ENCODE measurements around the gene EIF2S1. TPM values are rescaled to one million over a fixed set of nuclear protein-coding genes. Genes with fewer than 3 reads are reported as not detected.

Gene EIF2S1
- total RNA-seq, 1 experiment from 2014 or later, result 192 TPM

DNA sequence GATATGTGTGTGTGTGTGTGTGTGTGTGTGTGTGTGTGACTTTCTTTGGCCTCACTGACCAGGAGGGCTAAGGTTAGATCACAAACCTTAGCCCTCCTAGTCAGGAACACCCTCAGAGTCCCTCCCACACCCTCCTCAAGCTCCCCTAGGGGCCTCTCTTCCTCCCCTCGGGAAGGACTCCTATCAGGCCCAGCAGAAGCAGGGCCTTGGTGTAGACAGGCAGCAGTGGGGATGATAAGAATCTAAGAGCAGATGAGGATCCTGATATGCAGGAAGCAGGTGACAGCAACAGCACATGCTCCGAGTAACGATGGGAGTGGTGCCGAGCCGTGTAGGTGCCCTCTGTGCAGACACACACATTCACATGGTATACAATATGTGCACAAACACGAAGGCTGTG is 31.1 kb downstream of the EIF2S1 start (continued):
- no peak for TF ChIP-seq REST (IDR thresholded peaks at IDR 0.05; ENCODE audit: low read depth)
- no peak for TF ChIP-seq TCF7L2 (IDR thresholded peaks at IDR 0.05; ENCODE audit: borderline replicate concordance, extremely low read depth, insufficient read depth, insufficient read length)
- no peak for TF ChIP-seq JUND (IDR thresholded peaks at IDR 0.05)
- TF ChIP-seq, protein P1, sequence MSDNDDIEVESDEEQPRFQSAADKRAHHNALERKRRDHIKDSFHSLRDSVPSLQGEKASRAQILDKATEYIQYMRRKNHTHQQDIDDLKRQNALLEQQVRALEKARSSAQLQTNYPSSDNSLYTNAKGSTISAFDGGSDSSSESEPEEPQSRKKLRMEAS (IDR thresholded peaks at IDR 0.05), result no peak
- TF ChIP-seq EZH2 (IDR thresholded peaks at IDR 0.05), result no peak
- TF ChIP-seq SRF (IDR thresholded peaks at IDR 0.05; ENCODE audit: low read depth), result no peak

DNA sequence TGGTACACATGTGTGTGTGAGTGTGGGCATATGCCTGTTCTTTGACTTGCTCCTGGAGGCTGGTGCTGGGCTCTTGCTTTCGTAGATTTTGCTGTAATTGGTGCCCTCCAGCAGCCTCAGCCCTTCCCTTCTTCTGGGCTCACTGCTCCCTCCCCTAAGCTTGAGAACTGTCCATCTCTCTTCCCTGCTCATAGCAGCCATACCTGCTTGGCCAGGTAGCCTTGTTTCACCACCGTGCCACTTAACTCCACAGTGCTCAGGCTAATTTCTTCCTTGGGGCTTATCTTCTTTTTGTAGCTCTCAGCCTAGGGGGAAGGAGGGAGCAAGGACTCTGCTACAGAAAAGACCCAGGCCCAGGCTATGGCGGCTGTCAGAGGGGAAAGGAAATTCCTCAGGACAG is 32.0 kb downstream of the EIF2S1 start:
- ATAC-seq, result no peak
- POLR2A ChIA-PET, result no interaction called here

More for the DNA sequence above, 32.0 kb downstream of the EIF2S1 start:
- no peaks in the 10 kb centered on the region for H3K9me3 ChIP-seq (ENCODE audit: control insufficient read depth in 1 of 2, insufficient read depth in 1 of 2, low read depth in 1 of 2, low read length in 2 of 2)
- H3K27me3 ChIP-seq (ENCODE audit: insufficient read depth, low read length), result no peaks in the 10 kb centered on the region
- no peak for TF ChIP-seq SIN3A (IDR thresholded peaks at IDR 0.05; ENCODE audit: low read depth)
- TF ChIP-seq RAD21 (IDR thresholded peaks at IDR 0.05; ENCODE audit: low read depth), result no peak
- TF ChIP-seq JUND (IDR thresholded peaks at IDR 0.05), result no peak
- TF ChIP-seq SRF (IDR thresholded peaks at IDR 0.05; ENCODE audit: low read depth), result no peak
- TF ChIP-seq CEBPB (IDR thresholded peaks at IDR 0.05; ENCODE audit: low read depth), result no peak
- no peak for TF ChIP-seq CBX3 (IDR thresholded peaks at IDR 0.05; ENCODE audit: low read depth)
- TF ChIP-seq, protein P2, sequence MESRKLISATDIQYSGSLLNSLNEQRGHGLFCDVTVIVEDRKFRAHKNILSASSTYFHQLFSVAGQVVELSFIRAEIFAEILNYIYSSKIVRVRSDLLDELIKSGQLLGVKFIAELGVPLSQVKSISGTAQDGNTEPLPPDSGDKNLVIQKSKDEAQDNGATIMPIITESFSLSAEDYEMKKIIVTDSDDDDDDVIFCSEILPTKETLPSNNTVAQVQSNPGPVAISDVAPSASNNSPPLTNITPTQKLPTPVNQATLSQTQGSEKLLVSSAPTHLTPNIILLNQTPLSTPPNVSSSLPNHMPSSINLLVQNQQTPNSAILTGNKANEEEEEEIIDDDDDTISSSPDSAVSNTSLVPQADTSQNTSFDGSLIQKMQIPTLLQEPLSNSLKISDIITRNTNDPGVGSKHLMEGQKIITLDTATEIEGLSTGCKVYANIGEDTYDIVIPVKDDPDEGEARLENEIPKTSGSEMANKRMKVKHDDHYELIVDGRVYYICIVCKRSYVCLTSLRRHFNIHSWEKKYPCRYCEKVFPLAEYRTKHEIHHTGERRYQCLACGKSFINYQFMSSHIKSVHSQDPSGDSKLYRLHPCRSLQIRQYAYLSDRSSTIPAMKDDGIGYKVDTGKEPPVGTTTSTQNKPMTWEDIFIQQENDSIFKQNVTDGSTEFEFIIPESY (IDR thresholded peaks at IDR 0.05; ENCODE audit: extremely low read depth, insufficient replicate concordance, low read length), result no peak
- no peak for TF ChIP-seq FOSL1 (IDR thresholded peaks at IDR 0.05; ENCODE audit: low read depth)
- TF ChIP-seq SP1 (IDR thresholded peaks at IDR 0.05; ENCODE audit: low read depth), result no peak
- no peak for TF ChIP-seq YY1 (IDR thresholded peaks at IDR 0.05; ENCODE audit: extremely low read depth, insufficient replicate concordance, low read depth, low read length)
- TF ChIP-seq POLR2A (IDR thresholded peaks at IDR 0.05; ENCODE audit: borderline replicate concordance, extremely low read depth, insufficient read depth, insufficient read length), result no peak
- H3K4me3 ChIP-seq (replicated peaks in 1 of 2; ENCODE audit: low read depth in 1 of 2, low read length in 2 of 2), result no peak overlapping the region
- H4K20me1 ChIP-seq (ENCODE audit: insufficient read depth), result no peaks in the 10 kb centered on the region
- H3K4me2 ChIP-seq (ENCODE audit: low read length), result no peak overlapping the region
- RAD21 ChIA-PET (ENCODE audit: low non-redundant PET in 1 of 2, low total read pairs in 2 of 2, uncharacterized antibody in 2 of 2, unreplicated experiment in 2 of 2), result no interaction called here
- H3K79me2 ChIP-seq (ENCODE audit: insufficient read depth, low read length), result no peaks in the 10 kb centered on the region
- CTCF ChIA-PET, result no interaction called here
- peaks cover 33 to 64% of the 10 kb centered on the region in 2 experiments for H3K36me3 ChIP-seq (ENCODE audit: control insufficient read depth in 1 of 2, insufficient read depth in 2 of 2, low read length in 2 of 2)
- peaks cover 0 to 7% of the 10 kb centered on the region in 2 experiments; a peak in 3 of 4 replicates for H3K4me1 ChIP-seq (ENCODE audit: control insufficient read depth in 1 of 2, insufficient read depth in 2 of 2, low read length in 2 of 2)
- DNase-seq (ENCODE audit: low read depth, low spot score), result no peak
- no peak overlapping the region for H3K27ac ChIP-seq (ENCODE audit: low read depth, low read length)
- no peak overlapping the region for H3K9ac ChIP-seq (ENCODE audit: low read length)
- no peak overlapping the region for H2AFZ ChIP-seq (ENCODE audit: low read depth, low read length, poor library complexity, severe bottlenecking)
- no peaks in the 10 kb centered on the region for H3K9me2 ChIP-seq (ENCODE audit: insufficient read depth)
- BruUV-seq (replicated peaks), result no TSS peak
- intact Hi-C loops (cut with micrococcal nuclease), result no loop called here

All from HCT116 (cell line).